MM.1S (cell line): ENCODE results near the gene WDR49.
"Not testable (repeated sequence)": the region's sequence is repeated elsewhere in the genome, so short reads cannot be mapped to it uniquely, and the experiment has no call there.

ENCODE experiments used
- DNase-seq: peaks from one replicate; pipeline ENCODE4 v3.0.0-alpha.2; 2015
- H2AFZ ChIP-seq: fragments of 300-600 bp; sonication (generic); 2 replicates; pipeline ENCODE4 v1.6.0; 2016; ENCODE audit warnings: antibody characterized with exemption, low read length
- H3F3A ChIP-seq: fragments of 300-600 bp; sonication (generic); 2 replicates; pipeline ENCODE4 v1.6.1; 2016; ENCODE audit warnings: mild to moderate bottlenecking, antibody characterized with exemption, low read length, moderate library complexity, mixed read lengths; ENCODE audit not compliant: insufficient read depth
- H3K27ac ChIP-seq: fragments of 300-600 bp; sonication (generic); 2 replicates; pipeline ENCODE4 v1.5.1; 2016; ENCODE audit warnings: mild to moderate bottlenecking, low read length
- H3K27me3 ChIP-seq: fragments of 300-600 bp; sonication (generic); replicated peaks from 2 replicates; pipeline ENCODE4 v1.6.0; 2016; ENCODE audit warnings: low read length; ENCODE audit not compliant: insufficient read depth
- H3K36me3 ChIP-seq: fragments of 300-600 bp; sonication (generic); replicated peaks from 2 replicates; pipeline ENCODE4 v1.6.1; 2016; ENCODE audit warnings: mild to moderate bottlenecking, low read length, mixed read lengths; ENCODE audit not compliant: insufficient read depth
- H3K4me1 ChIP-seq: fragments of 300-600 bp; sonication (generic); 2 replicates; pipeline ENCODE4 v1.6.1; 2016; ENCODE audit warnings: low read length, mixed read lengths
- H3K4me2 ChIP-seq: fragments of 300-600 bp; sonication (generic); 2 replicates; pipeline ENCODE4 v1.6.0; 2016; ENCODE audit warnings: low read depth, low read length
- H3K4me3 ChIP-seq: fragments of 300-600 bp; sonication (generic); 2 replicates; pipeline ENCODE4 v1.5.1; 2016; ENCODE audit warnings: low read length, mixed read lengths
- H3K79me2 ChIP-seq: fragments of 300-600 bp; sonication (generic); 2 replicates; pipeline ENCODE4 v1.6.1; 2016; ENCODE audit warnings: mixed run types, low read length, mixed read lengths
- H3K9ac ChIP-seq: fragments of 300-600 bp; sonication (generic); 2 replicates; pipeline ENCODE4 v1.6.1; 2016; ENCODE audit warnings: low read length, mixed read lengths
- H3K9me2 ChIP-seq: fragments of 300-600 bp; sonication (generic); replicated peaks from 2 replicates; pipeline ENCODE4 v1.6.1; 2016; ENCODE audit warnings: mild to moderate bottlenecking, low read length, mixed read lengths; ENCODE audit not compliant: insufficient read depth
- H3K9me3 ChIP-seq: fragments of 300-600 bp; sonication (generic); replicated peaks from 2 replicates; pipeline ENCODE4 v1.6.1; 2016; ENCODE audit warnings: mild to moderate bottlenecking, low read length, mixed read lengths; ENCODE audit not compliant: insufficient read depth
- H4K20me1 ChIP-seq: fragments of 300-600 bp; sonication (generic); 2 replicates; pipeline ENCODE4 v1.6.1; 2016; ENCODE audit warnings: mild to moderate bottlenecking, low read length, moderate library complexity, mixed read lengths; ENCODE audit not compliant: insufficient read depth
- CTCF ChIP-seq: fragments of 300-600 bp; sonication (generic); IDR thresholded peaks from 2 replicates; pipeline ENCODE4 v1.5.1; 2016; ENCODE audit warnings: antibody characterized with exemption, low read length, mixed read lengths
- EZH2 ChIP-seq: fragments of 300-600 bp; sonication (generic); optimal IDR thresholded peaks from 2 replicates; pipeline ENCODE3; 2017; ENCODE audit warnings: low read depth, mild to moderate bottlenecking, antibody characterized with exemption, low read length, mixed read lengths
- EZH2phosphoT487 ChIP-seq: fragments of 300-600 bp; sonication (generic); IDR thresholded peaks from 2 replicates; pipeline ENCODE4 v1.6.1; 2018; ENCODE audit warnings: antibody characterized with exemption, low read length

Gene WDR49

DNA sequence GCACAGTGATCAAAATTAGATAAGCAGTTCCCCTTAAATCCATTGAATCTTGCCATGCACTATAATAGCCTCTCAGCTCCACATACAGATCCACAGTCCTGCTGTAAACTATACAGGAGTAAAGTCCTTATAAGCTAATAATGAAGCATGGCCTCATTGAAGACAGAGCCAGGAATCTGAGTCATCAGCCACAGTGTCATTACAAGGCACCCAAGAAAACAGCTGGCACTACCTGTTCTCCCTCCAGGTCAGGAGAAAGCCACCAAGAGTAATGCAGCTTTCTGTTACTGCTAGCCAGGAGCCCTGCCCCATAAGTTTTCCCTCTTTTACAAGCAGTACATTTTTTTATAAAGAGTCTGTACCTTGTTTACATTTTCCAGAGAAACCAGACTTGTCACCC, 27.3 kb downstream of the WDR49 start:
- H3K9me2 ChIP-seq = no peaks in the 10 kb centered on the region
- no peak overlapping the region for H3K4me2 ChIP-seq
- no peaks in the 10 kb centered on the region for H4K20me1 ChIP-seq
- no peak for DNase-seq
- H3K4me3 ChIP-seq = no peak overlapping the region
- TF ChIP-seq EZH2 (no peak), EZH2phosphoT487 (no peak), CTCF (no peak)
- H3K9me3 ChIP-seq = no peaks in the 10 kb centered on the region
- no peak overlapping the region for H2AFZ ChIP-seq
- no peaks in the 10 kb centered on the region for H3K36me3 ChIP-seq
- no peaks in the 10 kb centered on the region for H3K4me1 ChIP-seq
- no peaks in the 10 kb centered on the region for H3K27me3 ChIP-seq
- no peak overlapping the region for H3K27ac ChIP-seq
- no peaks in the 10 kb centered on the region for H3K79me2 ChIP-seq
- no peak overlapping the region for H3K9ac ChIP-seq
- H3F3A ChIP-seq = no peaks in the 10 kb centered on the region

- no peaks in the 10 kb centered on the region for H4K20me1 ChIP-seq
- H3F3A ChIP-seq = no peaks in the 10 kb centered on the region
- no peaks in the 10 kb centered on the region for H3K4me1 ChIP-seq
- TF ChIP-seq EZH2 (no peak), EZH2phosphoT487 (no peak), CTCF (no peak)
- H3K9me3 ChIP-seq = no peaks in the 10 kb centered on the region
- H3K27ac ChIP-seq = no peak overlapping the region
- DNase-seq = no peak
- H2AFZ ChIP-seq = no peak overlapping the region
- no peak overlapping the region for H3K4me2 ChIP-seq
- no peaks in the 10 kb centered on the region for H3K79me2 ChIP-seq
- H3K9ac ChIP-seq = no peak overlapping the region
- H3K36me3 ChIP-seq = no peaks in the 10 kb centered on the region
- H3K4me3 ChIP-seq = no peak overlapping the region
- H3K27me3 ChIP-seq = no peaks in the 10 kb centered on the region
- no peaks in the 10 kb centered on the region for H3K9me2 ChIP-seq
Observed at GRCh38 chr3:167615030-167615429, 38.7 kb downstream of the WDR49 start.

DNA sequence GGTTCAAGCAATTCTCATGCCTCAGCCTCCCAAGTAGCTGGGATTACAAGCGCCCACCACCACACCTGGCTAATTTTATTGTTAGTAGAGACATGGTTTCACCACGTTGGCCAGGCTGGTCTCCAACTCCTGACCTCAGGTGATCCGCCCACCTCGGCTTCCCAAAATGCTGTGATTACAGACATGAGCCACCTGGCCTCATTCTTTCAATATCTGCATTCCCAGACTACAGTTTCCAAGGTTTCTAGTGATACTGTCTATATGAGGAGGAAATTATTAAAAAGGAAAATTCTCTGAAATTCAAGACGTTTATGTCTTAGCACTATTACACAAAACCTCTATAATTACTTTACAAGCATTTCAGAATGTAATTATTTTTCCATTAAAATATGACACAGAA, 39.5 kb downstream of the WDR49 start:
- H3K79me2 ChIP-seq, H3K9me2 ChIP-seq, H3K4me1 ChIP-seq, H3K4me3 ChIP-seq, H3K4me2 ChIP-seq, H3K27ac ChIP-seq, DNase-seq, H3F3A ChIP-seq, H3K9ac ChIP-seq, H4K20me1 ChIP-seq, H3K9me3 ChIP-seq, H3K36me3 ChIP-seq, H3K27me3 ChIP-seq, H2AFZ ChIP-seq: not testable (repeated sequence)

GRCh38 chr3:167611718-167612117, 42.0 kb downstream of the WDR49 start:
- no peaks in the 10 kb centered on the region for H3K9me2 ChIP-seq

More at GRCh38 chr3:167611718-167612117, 42.0 kb downstream of the WDR49 start:
- Histone ChIP-seq H3K4me1 (no peaks in the 10 kb centered on the region), H2AFZ (no peak overlapping the region), H3K9ac (no peak overlapping the region), H3K9me3 (no peaks in the 10 kb centered on the region), H3K79me2 (no peaks in the 10 kb centered on the region), H3K27ac (no peak overlapping the region), H3F3A (no peaks in the 10 kb centered on the region), H3K4me2 (no peak overlapping the region), H4K20me1 (no peaks in the 10 kb centered on the region), H3K4me3 (no peak overlapping the region), H3K27me3 (no peaks in the 10 kb centered on the region), H3K36me3 (no peaks in the 10 kb centered on the region)
- TF ChIP-seq CTCF = no peak
- no peak for TF ChIP-seq EZH2
- no peak for TF ChIP-seq EZH2phosphoT487
- no peak for DNase-seq
